Right lobe of liver (tissue), 4 donors: ENCODE measurements around the gene TIMM29.

Experiments used
- POLR2A ChIP-seq: fragments of 450-650 bp; IDR thresholded peaks from one replicate; pipeline ENCODE4 v1.6.1; 2017; ENCODE audit warnings: antibody characterized with exemption, mild to moderate bottlenecking
- TF ChIP-seq, protein P1 (sequence below), 4 donors: fragments of 200-600 bp in 3 of 4; fragments of 450-650 bp in 1 of 4; IDR thresholded peaks; one replicate each; pipeline versions ENCODE4 v1.5.1 to v1.8.0; 2016 to 2022; ENCODE audit warnings: antibody characterized with exemption in 4 of 4, mild to moderate bottlenecking in 2 of 4
- donor health status: DM: no; HTN: no; CAD: no.
- donor health status: DM: no; HTN: no; CAD: no.
- donor health status: DM: no; HTN: yes; CAD: no.

DNA sequence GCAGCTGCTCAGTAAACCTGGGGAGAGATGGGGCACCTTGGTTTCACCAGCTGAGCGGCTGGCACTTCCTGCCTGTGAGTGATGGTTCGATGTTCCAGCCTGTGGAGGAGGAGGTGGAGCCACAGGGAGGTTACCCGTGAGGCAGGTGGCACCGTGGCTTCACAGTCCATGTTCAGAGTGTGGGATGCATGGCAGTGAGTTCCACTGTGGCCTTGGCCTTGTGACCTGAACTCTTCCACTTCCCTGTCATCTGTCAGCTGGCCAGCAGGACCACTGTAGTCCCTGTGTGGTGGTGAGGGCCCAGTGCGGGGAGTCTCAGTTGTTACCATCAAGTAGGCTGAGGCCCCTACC, 49.1 kb downstream of the TIMM29 start:
- TF ChIP-seq, protein P1, sequence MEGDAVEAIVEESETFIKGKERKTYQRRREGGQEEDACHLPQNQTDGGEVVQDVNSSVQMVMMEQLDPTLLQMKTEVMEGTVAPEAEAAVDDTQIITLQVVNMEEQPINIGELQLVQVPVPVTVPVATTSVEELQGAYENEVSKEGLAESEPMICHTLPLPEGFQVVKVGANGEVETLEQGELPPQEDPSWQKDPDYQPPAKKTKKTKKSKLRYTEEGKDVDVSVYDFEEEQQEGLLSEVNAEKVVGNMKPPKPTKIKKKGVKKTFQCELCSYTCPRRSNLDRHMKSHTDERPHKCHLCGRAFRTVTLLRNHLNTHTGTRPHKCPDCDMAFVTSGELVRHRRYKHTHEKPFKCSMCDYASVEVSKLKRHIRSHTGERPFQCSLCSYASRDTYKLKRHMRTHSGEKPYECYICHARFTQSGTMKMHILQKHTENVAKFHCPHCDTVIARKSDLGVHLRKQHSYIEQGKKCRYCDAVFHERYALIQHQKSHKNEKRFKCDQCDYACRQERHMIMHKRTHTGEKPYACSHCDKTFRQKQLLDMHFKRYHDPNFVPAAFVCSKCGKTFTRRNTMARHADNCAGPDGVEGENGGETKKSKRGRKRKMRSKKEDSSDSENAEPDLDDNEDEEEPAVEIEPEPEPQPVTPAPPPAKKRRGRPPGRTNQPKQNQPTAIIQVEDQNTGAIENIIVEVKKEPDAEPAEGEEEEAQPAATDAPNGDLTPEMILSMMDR (IDR thresholded peaks at IDR 0.05): no peak
- no peak for TF ChIP-seq POLR2A
